GM20000 (cell line): ENCODE results near the gene IFITM2.
"Not testable (repeated sequence)": the region's sequence is repeated elsewhere in the genome, so short reads cannot be mapped to it uniquely, and the experiment has no call there.

Experiments used
- DNase-seq: peaks from one replicate; pipeline ENCODE4 v3.0.0; 2012; ENCODE audit warnings: low spot score
- TF ChIP-seq, protein P1 (sequence below): IDR thresholded peaks from 2 replicates; pipeline ENCODE4 v1.5.1; 2012; ENCODE audit warnings: mild to moderate bottlenecking, control low read depth; ENCODE audit errors: extremely low read depth, missing control alignments

Gene IFITM2

DNA sequence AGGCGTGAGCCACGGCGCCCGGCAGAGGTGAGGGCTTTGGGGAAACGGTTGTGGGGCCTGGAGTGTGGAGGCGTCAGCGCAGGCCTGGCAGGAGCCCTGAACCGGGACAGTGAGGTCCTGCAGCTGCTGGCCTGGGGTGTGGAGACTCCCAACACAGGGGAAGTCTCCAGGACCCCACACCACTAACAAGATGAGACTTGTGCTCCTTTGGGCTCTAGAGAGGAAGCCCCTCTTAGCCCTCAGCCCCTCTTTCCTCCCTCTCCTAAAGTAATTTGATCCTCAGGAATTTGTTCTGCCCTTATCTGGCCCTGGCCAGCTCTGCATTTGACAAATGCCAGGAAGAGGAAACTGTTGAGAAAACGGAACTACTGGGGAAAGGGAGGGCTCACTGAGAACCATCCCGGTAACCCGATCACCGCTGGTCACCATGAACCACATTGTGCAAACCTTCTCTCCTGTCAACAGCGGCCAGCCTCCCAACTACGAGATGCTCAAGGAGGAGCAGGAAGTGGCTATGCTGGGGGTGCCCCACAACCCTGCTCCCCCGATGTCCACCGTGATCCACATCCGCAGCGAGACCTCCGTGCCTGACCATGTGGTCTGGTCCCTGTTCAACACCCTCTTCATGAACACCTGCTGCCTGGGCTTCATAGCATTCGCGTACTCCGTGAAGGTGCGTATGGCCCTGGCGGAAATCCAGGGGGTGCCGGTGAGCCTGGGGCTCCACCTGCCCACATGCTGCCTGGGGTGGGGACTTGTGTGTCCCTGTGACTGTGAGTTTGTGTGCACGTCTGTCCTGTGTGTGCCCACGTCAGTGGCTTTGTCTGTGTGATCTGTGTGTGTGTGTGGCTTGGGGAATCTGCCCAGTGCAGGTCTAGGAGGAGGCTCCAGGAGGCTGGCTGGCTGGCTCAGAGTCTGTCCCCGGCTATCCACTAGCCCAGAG, at the start of gene IFITM2:
IFITM2 (plus strand) TSS at position 51 of the 943 bp plus-strand sequence; CDS start at position 428, 377 bp downstream.
- not testable (repeated sequence) for DNase-seq

DNA sequence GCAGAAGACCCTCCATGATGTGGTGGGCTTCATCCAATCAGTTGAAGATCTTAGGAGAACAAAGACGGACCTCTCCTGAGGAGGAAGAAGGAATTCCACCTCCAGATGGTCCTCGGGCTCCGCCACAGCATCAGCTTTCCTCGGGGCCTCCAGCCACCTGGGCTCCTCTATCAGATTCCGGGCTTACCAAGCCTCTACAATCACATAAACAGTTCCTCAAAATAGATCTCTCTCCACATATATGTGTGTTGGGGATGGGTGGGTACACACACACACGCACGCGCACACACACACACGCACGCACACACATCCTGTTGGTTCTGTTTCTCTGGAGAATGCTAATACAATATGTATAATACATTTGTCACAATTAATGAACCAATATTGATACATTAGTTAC, 48.2 kb upstream of the IFITM2 start:
- TF ChIP-seq, protein P1, sequence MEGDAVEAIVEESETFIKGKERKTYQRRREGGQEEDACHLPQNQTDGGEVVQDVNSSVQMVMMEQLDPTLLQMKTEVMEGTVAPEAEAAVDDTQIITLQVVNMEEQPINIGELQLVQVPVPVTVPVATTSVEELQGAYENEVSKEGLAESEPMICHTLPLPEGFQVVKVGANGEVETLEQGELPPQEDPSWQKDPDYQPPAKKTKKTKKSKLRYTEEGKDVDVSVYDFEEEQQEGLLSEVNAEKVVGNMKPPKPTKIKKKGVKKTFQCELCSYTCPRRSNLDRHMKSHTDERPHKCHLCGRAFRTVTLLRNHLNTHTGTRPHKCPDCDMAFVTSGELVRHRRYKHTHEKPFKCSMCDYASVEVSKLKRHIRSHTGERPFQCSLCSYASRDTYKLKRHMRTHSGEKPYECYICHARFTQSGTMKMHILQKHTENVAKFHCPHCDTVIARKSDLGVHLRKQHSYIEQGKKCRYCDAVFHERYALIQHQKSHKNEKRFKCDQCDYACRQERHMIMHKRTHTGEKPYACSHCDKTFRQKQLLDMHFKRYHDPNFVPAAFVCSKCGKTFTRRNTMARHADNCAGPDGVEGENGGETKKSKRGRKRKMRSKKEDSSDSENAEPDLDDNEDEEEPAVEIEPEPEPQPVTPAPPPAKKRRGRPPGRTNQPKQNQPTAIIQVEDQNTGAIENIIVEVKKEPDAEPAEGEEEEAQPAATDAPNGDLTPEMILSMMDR: no peak
- DNase-seq: no peak

DNA sequence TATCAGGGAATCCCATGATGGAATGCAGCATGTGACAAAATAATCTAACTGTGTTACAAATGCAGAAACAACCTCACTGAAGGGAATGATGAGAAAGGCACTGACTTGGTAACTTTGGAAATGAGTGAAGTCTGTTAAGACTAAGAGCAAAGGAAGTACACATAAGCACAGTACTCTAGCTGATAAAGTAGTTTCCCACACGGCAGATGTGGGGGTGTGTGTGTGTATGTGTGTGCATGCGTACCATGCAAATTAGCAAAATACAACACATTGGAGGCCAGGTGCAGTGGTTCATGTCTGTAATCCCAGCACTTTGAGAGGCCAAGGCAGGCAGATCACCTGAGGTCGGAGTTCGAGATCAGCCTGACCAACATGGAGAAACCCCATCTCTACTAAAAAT, 46.0 kb upstream of the IFITM2 start:
- TF ChIP-seq, protein P1: no peak
- DNase-seq: no peak

DNA sequence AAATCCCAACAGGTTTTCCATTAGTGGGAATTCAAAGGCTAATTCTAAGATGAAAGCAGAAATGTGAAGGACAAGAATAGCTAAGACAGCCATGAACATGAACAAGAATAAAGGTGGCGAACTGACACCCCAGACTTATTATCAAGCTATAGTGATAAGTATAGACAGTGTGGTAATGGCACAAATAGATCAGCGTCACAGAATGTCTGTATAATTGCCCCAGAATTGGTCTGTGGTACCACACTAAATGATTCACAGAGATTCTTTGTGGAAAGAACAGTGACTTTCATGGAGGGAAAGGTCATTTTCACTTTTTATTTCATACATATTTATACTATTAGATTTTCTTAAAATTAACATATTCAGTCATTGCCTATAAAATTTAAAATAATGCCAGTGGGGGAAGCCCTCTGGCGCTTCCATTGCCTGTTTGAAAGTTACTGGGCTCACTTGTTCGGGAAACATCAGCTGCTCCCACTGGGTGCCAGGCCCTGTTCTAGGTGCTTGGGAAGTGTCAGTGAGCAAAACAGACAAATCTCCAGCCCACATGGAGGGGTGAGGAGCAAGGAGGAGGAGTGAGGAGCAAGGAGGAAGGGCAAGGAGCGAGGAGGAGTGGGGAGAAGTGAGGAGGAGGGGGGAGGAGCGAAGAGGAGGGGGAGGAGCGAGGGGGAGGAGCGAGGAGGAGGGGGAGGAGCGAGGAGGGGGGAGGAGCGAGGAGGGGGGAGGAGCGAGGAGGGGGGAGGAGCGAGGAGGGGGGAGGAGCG, 40.8 kb upstream of the IFITM2 start:
- DNase-seq: peak; percentile 56
- TF ChIP-seq, protein P1: no peak

DNA sequence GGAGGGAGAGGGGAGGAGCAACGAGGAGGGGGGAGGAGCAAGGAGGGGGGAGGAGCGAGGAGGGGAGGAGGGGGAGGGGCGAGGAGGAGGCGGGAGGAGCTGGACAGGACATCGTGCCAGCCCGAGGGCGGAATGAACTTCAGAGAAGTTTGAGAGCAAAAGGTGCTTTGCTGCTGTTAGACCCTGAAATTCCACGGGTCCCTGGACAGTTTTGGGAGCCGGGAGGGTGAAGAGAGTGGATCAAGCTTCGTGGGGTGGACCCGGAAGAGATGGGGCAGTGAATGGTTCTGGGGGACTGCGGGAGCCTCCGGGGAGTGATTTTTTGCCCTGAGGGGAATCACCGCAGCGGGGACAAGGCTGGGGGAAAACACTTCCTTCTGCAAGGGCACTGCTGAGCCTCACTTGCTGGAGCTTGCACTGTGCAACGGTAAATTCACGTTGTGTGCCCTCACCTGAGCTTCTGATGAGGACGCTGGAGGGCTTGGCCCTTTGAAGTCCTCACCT, 40.1 kb upstream of the IFITM2 start:
- TF ChIP-seq, protein P1: no peak
- DNase-seq: peak; percentile 76

DNA sequence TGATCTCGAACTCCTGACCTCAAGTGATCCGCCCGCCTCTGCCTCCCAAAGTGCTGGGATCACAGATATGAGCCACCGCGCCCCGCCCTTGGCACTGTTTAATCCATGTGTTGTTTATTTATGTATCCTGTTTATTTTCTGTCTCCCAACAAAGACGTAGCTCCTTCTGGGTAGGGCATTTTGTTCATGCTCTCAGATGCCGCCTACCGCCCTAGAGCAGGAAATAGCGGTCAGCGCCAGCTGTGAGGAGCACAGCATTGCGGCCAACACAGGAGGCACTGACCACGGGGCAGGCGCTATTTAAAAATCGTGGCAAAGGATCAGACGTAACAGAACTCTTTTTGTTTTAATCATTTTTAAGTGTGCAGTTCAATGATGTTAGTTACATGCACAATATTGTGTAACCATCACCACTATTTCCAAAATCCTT, 38.9 kb upstream of the IFITM2 start:
- TF ChIP-seq, protein P1: peak; percentile 21
- peak; percentile 52 for DNase-seq

DNA sequence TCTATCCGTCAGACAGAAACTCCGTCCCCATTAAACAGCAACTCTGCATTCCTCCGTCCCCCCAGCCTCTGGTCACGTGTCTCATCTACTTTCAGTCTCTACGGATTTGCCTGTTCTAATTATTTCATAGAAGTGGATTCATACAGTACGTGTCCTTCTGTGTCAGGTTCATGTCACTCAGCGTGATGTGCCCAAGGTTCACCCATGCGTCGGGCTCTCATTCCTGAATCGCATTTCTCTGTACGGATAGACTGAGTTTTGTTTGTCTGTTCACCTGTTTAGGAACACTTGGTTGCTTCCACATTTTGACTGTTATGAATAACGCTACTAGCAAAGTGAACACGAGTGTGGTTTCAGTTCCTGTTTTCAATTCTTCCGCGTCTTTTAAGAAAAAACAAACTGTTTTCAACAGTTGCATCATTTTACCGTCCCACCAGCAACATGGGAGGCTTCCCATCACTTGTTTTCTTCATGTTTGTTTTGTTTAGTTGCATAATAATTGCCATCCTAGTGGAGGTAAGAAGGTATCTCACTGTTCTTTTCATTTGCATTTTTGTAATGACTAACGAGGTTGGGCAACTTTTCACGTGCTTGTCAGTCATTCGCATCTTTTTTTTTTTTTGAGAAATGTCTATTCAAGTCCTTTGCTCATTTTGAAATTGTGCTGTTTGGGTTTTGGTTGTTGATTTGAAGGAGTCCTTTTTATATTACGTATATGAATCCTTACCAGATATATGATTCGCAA, 38.3 kb upstream of the IFITM2 start:
- TF ChIP-seq, protein P1: no peak
- DNase-seq: peak; percentile 78
